ENCODE results near the gene CDC6.

The CDC6 gene

GRCh38 chr17:40323391-40324381 is 36.0 kb downstream of the CDC6 start:
- FAIRE-seq: no peak

GRCh38 chr17:40325156-40326013 is 37.7 kb downstream of the CDC6 start:
- FAIRE-seq: no peak

- no peak for FAIRE-seq
These were observed 38.5 kb downstream of the CDC6 start for GRCh38 chr17:40326014-40326831.

- no peak for FAIRE-seq
These were observed 39.1 kb downstream of the CDC6 start for GRCh38 chr17:40326832-40327199.

- no peak for FAIRE-seq
These were observed 39.6 kb downstream of the CDC6 start for GRCh38 chr17:40327244-40327729.

- no peak for FAIRE-seq
These were observed 40.2 kb downstream of the CDC6 start for GRCh38 chr17:40327735-40328385.

GRCh38 chr17:40328386-40328766 is 40.7 kb downstream of the CDC6 start:
- no peak for FAIRE-seq

- no peak for FAIRE-seq
These were observed 42.4 kb downstream of the CDC6 start for GRCh38 chr17:40329839-40330794.

GRCh38 chr17:40330850-40331470 is 43.3 kb downstream of the CDC6 start:
- no peak for FAIRE-seq

GRCh38 chr17:40331743-40332641 is 44.3 kb downstream of the CDC6 start:
- FAIRE-seq: no peak

- no peak for FAIRE-seq
These were observed 46.2 kb downstream of the CDC6 start for GRCh38 chr17:40333781-40334448.

GRCh38 chr17:40335620-40336019 is 47.9 kb downstream of the CDC6 start:
- FAIRE-seq: no peak

GRCh38 chr17:40337351-40337750 is 49.7 kb downstream of the CDC6 start:
- FAIRE-seq: no peak

- FAIRE-seq: no peak
These were observed 50.4 kb downstream of the CDC6 start for GRCh38 chr17:40338058-40338457.

- no peak for FAIRE-seq
These were observed 51.4 kb downstream of the CDC6 start for GRCh38 chr17:40338941-40339649.

- no peak for FAIRE-seq
These were observed 52.6 kb downstream of the CDC6 start for GRCh38 chr17:40340327-40340726.

- FAIRE-seq: no peak
These were observed 53.5 kb downstream of the CDC6 start for GRCh38 chr17:40340880-40341807.
